Heart right ventricle (tissue), 16 donors: ENCODE data around the gene MYORG. TPM values are rescaled to one million over a fixed set of nuclear protein-coding genes. Genes with fewer than 3 reads are reported as not detected.

Source experiments
- ATAC-seq, 8 donors: fragments of 200-7000 bp; cut with Tn5 transposase; one replicate each; pipeline ENCODE4 v1.9.1; 2020; ENCODE audit warnings: mild to moderate bottlenecking in 8 of 8, moderate library complexity in 8 of 8, moderate number of reproducible peaks in 1 of 8
- DNase-seq, 2 donors: peaks; one replicate each; pipeline ENCODE4 v3.0.0-alpha.2; 2020
- H3K27ac ChIP-seq, 10 donors: fragments of 200-600 bp; sonication (generic) in 2 of 10; one replicate each; pipeline versions ENCODE4 v1.5.0 to v1.8.0; 2020 to 2022; ENCODE audit warnings: mild to moderate bottlenecking in 3 of 10
- H3K27me3 ChIP-seq, 7 donors: fragments of 200-600 bp; one replicate each; pipeline ENCODE4 v1.8.0; 2021 to 2022; ENCODE audit warnings: mild to moderate bottlenecking in 2 of 7
- H3K36me3 ChIP-seq, 9 donors: fragments of 200-600 bp; sonication (generic) in 1 of 9; one replicate each; pipeline versions ENCODE4 v1.5.0 to v1.8.0; 2020 to 2022; ENCODE audit warnings: mild to moderate bottlenecking in 2 of 9
- H3K4me1 ChIP-seq, 9 donors: fragments of 200-600 bp; sonication (generic) in 1 of 9; one replicate each; pipeline versions ENCODE4 v1.5.0 to v1.8.0; 2020 to 2022; ENCODE audit warnings: mild to moderate bottlenecking in 4 of 9
- H3K4me3 ChIP-seq, 10 donors: fragments of 200-600 bp; sonication (generic) in 2 of 10; one replicate each; pipeline versions ENCODE4 v1.5.0 to v1.8.0; 2020 to 2022; ENCODE audit warnings: mild to moderate bottlenecking in 7 of 10, moderate library complexity in 2 of 10
- H3K9me3 ChIP-seq, 11 donors: fragments of 200-600 bp in 10 of 11; sonication (generic) in 2 of 11; one replicate each; pipeline versions ENCODE4 v1.5.0 to v1.8.0; 2013 to 2022; ENCODE audit warnings: mild to moderate bottlenecking in 2 of 11, control low read depth in 1 of 11, moderate library complexity in 1 of 11
- WGBS, 2 donors: extraction: QIAGEN DNeasy Blood & Tissue Kit; methylation state at CpG; one replicate each; pipeline ENCODE4 v1.1.7; 2013; ENCODE audit warnings: inconsistent platforms in 1 of 2; 5-methylcytosine and 5-hydroxymethylcytosine counted together
- intact Hi-C, 10 donors: fragments of 100-400 bp; cut with DNase I; formaldehyde crosslinking; loops; one replicate each; pipeline versions ENCODE4 v1.11.1 to v1.14.2; 2022
- polyA plus RNA-seq, 2 donors: library from polyadenylated mRNA; stranded (reverse); fragments of 200-250 nt; gene quantifications; one replicate each; pipeline ENCODE4 v1.2.3, GENCODE V29; 2013
- total RNA-seq, 10 donors: library from RNA; stranded (reverse); fragmentation: NEBNext Ultra II Directional in 3 of 10; extraction: Animal tissue kit (Norgen Biotek cat#: 25700) in 3 of 10; gene quantifications; one replicate each; pipeline versions ENCODE4 v1.2.1 to v1.2.4, GENCODE V29; 2021 to 2023
- TF ChIP-seq, protein P1 (sequence below), 9 donors: fragments of 200-600 bp; sonication (generic) in 2 of 9; IDR thresholded peaks; one replicate each; pipeline versions ENCODE4 v1.5.0 to v1.8.0; 2021 to 2022; ENCODE audit warnings: antibody characterized with exemption in 9 of 9, mild to moderate bottlenecking in 5 of 9, moderate library complexity in 1 of 9
- donor health status: Arrhythmogenic right ventricular cardiomyopathy.
- donor health status: ischemic (EF 13 %, LVEDD 7.1; RV severe dilation, severe dysfunction).
- donor health status: healthy with polysubstance abuse.
- donor health status: DM: no; HTN: yes; CAD: no.
- donor health status: DM: no; HTN: no; CAD: no.
- donor health status: ischemic (EF 25% LVEDD 6.9; RV normal size, moderate dysfunction).
- donor health status: ischemic (EF 25% LVEDD 5.7; RV mildly dilated, moderate dysfunction).
- donor health status: healthy.
- donor health status: DM: yes; HTN: yes; CAD: no.
- donor health status: Ischemic cardiomyopathy.
- donor health status: ischemic (EF 35%, LVEDD 5.7; RV mildly dilated, moderate dysfunction).
- donor health status: nonischemic (EF 11% LVEDD 7.7; RV severe dilation, severe dysfunction).
- donor health status: DM: yes; HTN: yes; CAD: no.
- donor health status: PGD.
- donor health status: ischemic (EF 29% LVEDD 5.4; RV normal size, mild dysfunction).
- donor health status: nonischemic (EF 23%, LVEDD 6.1; RV moderate dilation, normal function).

The MYORG gene
- total and polyA plus RNA-seq, 12 donors = 1.3 to 9.1 (median 6.3) TPM

DNA sequence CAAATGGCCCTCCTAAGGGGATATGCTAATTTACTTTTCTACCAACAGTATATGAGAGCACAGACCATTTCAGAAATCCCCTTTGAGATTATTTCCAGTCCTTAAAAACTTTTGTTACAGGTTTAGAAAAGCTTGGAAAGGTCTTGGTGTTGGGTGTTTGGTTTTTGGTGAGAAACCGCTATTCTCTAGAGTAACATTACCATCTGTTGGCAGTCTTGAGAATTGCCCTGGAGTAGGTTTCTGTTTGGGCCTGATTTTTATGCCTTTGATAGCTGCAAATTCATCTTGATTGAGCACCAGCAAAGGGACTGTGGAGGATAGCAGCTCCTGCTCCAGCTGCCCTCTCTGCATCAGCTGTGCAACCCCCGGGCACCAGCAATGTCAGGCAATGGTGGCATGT, 39.3 kb downstream of the MYORG start:
- no peak overlapping the region for H3K27ac ChIP-seq
- DNase-seq (no peak), ATAC-seq (no peak)
- TF ChIP-seq, protein P1, sequence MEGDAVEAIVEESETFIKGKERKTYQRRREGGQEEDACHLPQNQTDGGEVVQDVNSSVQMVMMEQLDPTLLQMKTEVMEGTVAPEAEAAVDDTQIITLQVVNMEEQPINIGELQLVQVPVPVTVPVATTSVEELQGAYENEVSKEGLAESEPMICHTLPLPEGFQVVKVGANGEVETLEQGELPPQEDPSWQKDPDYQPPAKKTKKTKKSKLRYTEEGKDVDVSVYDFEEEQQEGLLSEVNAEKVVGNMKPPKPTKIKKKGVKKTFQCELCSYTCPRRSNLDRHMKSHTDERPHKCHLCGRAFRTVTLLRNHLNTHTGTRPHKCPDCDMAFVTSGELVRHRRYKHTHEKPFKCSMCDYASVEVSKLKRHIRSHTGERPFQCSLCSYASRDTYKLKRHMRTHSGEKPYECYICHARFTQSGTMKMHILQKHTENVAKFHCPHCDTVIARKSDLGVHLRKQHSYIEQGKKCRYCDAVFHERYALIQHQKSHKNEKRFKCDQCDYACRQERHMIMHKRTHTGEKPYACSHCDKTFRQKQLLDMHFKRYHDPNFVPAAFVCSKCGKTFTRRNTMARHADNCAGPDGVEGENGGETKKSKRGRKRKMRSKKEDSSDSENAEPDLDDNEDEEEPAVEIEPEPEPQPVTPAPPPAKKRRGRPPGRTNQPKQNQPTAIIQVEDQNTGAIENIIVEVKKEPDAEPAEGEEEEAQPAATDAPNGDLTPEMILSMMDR (IDR thresholded peaks at IDR 0.05) = no peak
- intact Hi-C loops = loop anchor here in 5 of 10 donors (10.0 kb wide), 3 partner anchors 167 to 267 kb away; no protein-coding TSS in a partner anchor
- peaks cover 0 to 51% (median 17%) of the 10 kb centered on the region in 9 donors for H3K4me1 ChIP-seq
- H3K9me3 ChIP-seq = no peaks in the 10 kb centered on the region
- H3K4me3 ChIP-seq = no peak overlapping the region
- no peaks in the 10 kb centered on the region for H3K27me3 ChIP-seq
- WGBS, 2 donors = 73 to 99% methylated on average over 2 of the region's 2 CpGs
- peaks cover 0 to 59% (median 13%) of the 10 kb centered on the region in 9 donors for H3K36me3 ChIP-seq

DNA sequence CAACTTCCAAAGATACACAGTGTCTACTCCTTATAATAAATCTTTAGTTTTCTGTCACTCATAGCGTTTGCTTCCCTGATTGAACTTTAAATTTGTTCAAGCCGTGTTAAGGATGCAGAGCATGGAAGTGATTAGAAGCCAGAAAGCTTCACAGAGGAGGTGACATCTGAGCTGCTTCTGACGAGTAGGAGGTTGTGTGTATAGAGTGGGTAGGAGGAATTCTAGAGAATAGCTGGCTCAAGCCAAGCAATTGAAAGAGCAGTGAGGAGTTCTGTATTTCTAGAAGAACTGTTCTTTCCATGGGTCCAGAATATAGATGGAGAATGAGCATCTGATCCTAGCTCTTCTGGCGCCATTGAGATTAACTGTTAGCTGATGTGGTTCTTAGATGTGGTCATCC, 41.3 kb downstream of the MYORG start:
- Histone ChIP-seq H3K4me1 (peaks cover 0 to 46% (median 24%) of the 10 kb centered on the region in 9 donors), H3K27ac (peak overlapping the region in 1 of 10 donors; percentile 17), H3K4me3 (no peak overlapping the region), H3K27me3 (no peaks in the 10 kb centered on the region), H3K9me3 (no peaks in the 10 kb centered on the region), H3K36me3 (peaks cover 0 to 40% (median 10%) of the 10 kb centered on the region in 9 donors)
- DNase-seq (no peak), ATAC-seq (no peak)
- TF ChIP-seq, protein P1 (IDR thresholded peaks at IDR 0.05) = no peak
- WGBS, 2 donors = 88 to 91% methylated on average over 4 of the region's 4 CpGs
- intact Hi-C loops = loop anchor here in 5 of 10 donors (2.0 to 10.0 kb wide), 4 partner anchors 43 to 269 kb away; no protein-coding TSS in a partner anchor

DNA sequence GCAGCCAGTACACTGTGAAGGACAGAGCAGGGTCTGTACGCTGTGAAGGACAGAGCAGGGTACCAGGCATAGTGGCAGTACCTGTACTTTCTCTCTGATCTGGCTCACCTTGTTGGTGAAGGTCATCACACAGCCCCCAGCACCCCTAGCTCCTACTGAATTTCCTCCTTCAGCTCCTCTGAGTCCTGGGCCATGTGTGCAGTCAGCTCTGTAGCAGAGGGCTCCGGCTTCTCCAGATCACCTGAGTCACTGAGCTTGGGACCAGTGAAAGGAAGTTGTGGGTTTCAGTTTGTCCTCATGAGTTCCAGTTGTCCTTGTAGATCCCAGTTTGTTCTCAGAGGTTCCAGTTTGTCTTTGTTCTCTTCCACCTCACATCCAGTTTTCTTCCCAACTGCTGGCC, 41.8 kb downstream of the MYORG start:
- no peaks in the 10 kb centered on the region for H3K9me3 ChIP-seq
- intact Hi-C loops = loop anchor here in 9 of 10 donors (1.0 to 10.0 kb wide), 8 partner anchors 42 to 277 kb away; partner anchors contain the start of genes MYORG (in 2 of the 9) and RPP25L (in 1 of the 9)
- peak overlapping the region in 4 of 10 donors; percentile 7 to 43 (median 22) for H3K27ac ChIP-seq
- DNase-seq (no peak), ATAC-seq (no peak)
- TF ChIP-seq, protein P1 (IDR thresholded peaks at IDR 0.05) = no peak
- no peaks in the 10 kb centered on the region for H3K27me3 ChIP-seq
- no peak overlapping the region for H3K4me3 ChIP-seq
- H3K4me1 ChIP-seq = peaks cover 0 to 51% (median 28%) of the 10 kb centered on the region in 9 donors
- peaks cover 0 to 35% (median 8%) of the 10 kb centered on the region in 9 donors for H3K36me3 ChIP-seq
- WGBS, 2 donors = 78 to 88% methylated on average over 2 of the region's 2 CpGs

DNA sequence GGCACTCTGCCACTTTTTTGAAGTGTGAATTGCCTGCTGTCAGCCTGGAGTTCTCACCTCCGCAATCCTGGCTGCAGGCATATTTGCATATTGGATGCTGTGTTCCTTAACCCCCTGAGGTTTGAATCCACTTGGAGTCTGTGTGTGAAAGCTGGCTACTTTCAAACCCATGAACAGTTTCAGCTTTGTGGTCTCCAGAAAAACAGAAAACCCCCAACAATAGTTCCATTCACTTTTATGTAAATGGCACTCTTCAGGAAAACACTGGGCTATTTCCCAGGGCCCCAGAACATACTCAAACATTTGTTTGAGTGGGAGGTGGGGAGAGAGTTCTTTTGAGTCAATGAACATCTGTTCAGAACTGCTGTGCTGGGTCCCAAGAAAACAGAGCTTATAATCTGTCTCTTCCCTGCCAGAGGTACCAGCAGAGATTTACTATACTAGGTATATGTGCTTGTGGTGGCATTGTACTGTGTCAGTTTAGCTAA, 42.3 kb downstream of the MYORG start:
- TF ChIP-seq, protein P1 (IDR thresholded peaks at IDR 0.05) = no peak
- H3K4me3 ChIP-seq = no peak overlapping the region
- peak overlapping the region in 3 of 10 donors; percentile 7 to 43 (median 28) for H3K27ac ChIP-seq
- H3K36me3 ChIP-seq = peaks cover 0 to 30% (median 8%) of the 10 kb centered on the region in 9 donors
- peak in 1 of 8 donors; percentile 8 for ATAC-seq
- H3K4me1 ChIP-seq = peaks cover 0 to 52% (median 29%) of the 10 kb centered on the region in 9 donors
- intact Hi-C loops = loop anchor here in 9 of 10 donors (1.0 to 10.0 kb wide), 8 partner anchors 43 to 278 kb away; partner anchors contain the start of genes MYORG (in 2 of the 9) and RPP25L (in 1 of the 9)
- 22 to 42% methylated on average over 1 of the region's 1 CpG for WGBS, 2 donors
- H3K27me3 ChIP-seq = no peaks in the 10 kb centered on the region
- no peak for DNase-seq
- H3K9me3 ChIP-seq = no peaks in the 10 kb centered on the region
